ENCODE results near the gene ACTL7A.
"Not testable (repeated sequence)": the region's sequence is repeated elsewhere in the genome, so short reads cannot be mapped to it uniquely, and the experiment has no call there.

The ACTL7A gene

GRCh38 chr9:108880738-108881316, 18.8 kb downstream of the ACTL7A start:
- no peak for DNase-seq

- no peak for DNase-seq
These were observed 20.2 kb downstream of the ACTL7A start for GRCh38 chr9:108882052-108882888.

DNA sequence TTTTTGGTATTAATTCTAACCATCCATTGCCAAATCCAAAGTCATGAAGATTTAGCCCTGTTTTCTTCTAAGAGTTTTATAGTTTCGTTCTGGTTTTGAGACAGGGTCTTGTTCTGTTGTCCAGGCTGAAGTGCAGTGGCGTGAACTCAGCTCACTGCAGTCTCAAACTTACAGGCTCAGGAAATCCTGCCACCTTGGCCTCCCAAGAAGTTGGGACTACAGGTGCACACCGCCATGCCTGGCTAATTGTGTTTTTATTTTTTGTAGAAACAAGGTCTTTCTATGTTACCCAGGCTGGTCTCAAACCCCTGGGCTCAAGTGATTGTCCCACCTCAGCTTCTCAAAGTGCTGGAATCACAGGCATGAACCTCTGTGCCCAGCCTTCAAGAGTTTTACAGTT, 21.0 kb downstream of the ACTL7A start:
- no peak for DNase-seq

- DNase-seq, result no peak
These were observed 22.6 kb downstream of the ACTL7A start for GRCh38 chr9:108884701-108885100.

GRCh38 chr9:108885643-108886348, 23.7 kb downstream of the ACTL7A start:
- peak; percentile 72 for DNase-seq

GRCh38 chr9:108886594-108887271, 24.7 kb downstream of the ACTL7A start:
- not testable (repeated sequence) for DNase-seq

GRCh38 chr9:108889649-108890067, 27.6 kb downstream of the ACTL7A start:
- DNase-seq, result peak; percentile 41

- DNase-seq, result no peak
These were observed 32.3 kb downstream of the ACTL7A start for GRCh38 chr9:108894225-108894997.

DNA sequence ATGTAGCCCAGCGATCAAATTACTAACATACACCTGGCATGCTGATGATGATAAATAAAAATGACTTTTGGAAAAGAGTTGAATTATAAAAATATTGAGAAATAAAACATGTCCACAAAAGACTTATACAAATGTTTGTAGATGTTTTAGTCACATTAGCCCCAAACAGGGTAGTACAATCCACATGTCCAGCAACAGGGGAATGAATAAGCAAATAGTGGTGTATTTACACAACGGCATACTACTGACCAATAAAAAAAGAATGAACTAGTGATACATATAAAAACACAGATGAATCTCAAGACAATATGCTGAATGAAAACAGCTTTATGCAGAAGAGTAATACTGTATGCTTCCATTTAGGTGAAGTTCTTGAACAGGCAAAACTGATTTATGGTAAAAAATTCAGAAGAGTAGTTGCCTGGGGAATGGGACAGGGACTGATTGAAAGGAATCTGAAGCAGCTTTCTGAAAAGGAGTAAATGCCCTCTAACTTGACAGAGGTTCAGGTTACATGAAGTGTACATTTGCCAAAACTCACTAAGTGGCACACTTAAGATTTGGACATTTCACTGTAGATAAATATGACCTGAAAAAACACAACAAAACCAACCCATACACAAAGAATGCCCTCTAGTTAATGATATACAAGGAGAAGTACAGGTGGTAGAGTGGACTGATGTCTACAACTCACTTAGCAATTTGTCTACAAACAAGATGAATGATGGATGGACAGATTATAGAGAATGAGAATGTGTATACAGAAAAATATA, 35.4 kb downstream of the ACTL7A start:
- DNase-seq, result no peak

- DNase-seq, result not testable (repeated sequence)
These were observed 37.1 kb downstream of the ACTL7A start for GRCh38 chr9:108899023-108899695.

GRCh38 chr9:108900176-108900575, 38.1 kb downstream of the ACTL7A start:
- DNase-seq, result no peak

DNA sequence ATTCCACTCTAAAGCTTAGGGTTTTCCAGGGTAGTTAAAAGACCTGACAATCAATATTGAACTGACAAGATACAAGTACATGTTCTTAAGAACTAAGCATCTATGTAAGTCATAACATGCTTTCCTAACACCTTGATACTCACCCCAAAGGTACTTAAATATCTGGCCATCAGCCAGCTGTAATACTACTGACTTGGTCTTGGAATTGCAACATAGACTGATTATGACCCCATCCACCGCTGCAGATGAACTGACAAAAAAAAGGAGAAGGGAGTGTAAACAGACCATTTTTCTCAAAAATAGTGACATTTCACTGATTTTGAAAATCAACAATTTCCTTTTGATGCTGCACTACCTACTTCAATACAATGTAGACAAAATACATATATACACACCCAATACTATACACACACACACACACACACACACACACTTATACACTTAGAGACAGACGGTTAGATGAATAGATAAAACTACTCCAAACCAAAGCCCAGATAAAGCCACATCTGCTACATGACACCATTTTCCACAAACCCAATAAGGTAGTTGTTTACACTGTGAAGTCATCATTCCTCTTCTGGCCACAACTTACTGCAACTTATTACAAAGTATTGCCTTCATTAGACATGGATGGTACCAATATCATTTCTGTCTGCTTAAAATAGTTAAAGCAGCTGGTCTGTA, 41.5 kb downstream of the ACTL7A start:
- peak; percentile 56 for DNase-seq

- no peak for DNase-seq
These were observed 42.1 kb downstream of the ACTL7A start for GRCh38 chr9:108904161-108904560.

- no peak for DNase-seq
These were observed 43.4 kb downstream of the ACTL7A start for GRCh38 chr9:108905494-108905893.

GRCh38 chr9:108910402-108910801, 48.3 kb downstream of the ACTL7A start:
- no peak for DNase-seq

- DNase-seq, result no peak
These were observed 48.8 kb downstream of the ACTL7A start for GRCh38 chr9:108910914-108911313.

GRCh38 chr9:108911820-108912219, 49.8 kb downstream of the ACTL7A start:
- DNase-seq, result no peak
